ENCODE data around the gene MRPS18C.
"Not testable (repeated sequence)": the region's sequence is repeated elsewhere in the genome, so short reads cannot be mapped to it uniquely, and the experiment has no call there.

DNA sequence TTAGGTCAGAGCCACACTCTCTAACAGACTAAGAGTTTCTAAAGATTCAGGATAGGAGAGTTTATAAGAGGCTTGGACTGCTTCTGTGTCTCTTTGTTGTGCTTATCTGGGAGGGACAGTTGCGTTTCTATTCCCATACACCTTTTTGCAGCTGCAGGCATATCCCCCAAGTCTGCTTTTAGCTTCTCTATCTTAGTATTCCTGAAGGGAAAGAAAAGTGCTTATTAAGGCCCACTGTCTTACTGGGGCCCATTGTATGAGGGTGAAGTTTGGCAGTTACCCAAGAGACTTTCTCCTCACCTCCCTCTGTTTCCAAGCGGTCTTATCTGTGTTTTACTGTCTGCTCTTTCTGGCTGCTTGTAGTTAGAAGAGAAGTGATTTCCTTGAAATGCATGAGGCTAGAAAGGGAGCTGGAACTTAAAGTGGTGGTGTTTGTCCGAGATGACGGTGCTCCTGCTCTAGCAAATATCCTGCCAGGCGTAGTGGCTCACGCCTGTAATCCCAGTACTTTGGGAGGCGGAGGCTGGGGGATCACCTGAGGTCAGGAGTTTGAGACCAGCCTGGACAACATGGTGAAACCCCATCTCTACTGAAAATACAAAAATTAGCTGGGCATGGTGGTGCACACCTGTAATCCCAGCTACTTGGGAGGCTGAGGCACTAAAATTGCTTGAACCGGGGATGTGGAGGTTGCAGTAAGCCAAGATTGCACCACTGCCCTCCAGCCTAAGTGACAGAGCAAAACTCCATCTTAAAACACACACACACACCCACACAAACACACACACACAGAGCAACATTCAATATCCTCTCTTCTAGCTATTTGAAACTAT lies 40.4 kb downstream of the MRPS18C start:
- TF ChIP-seq, protein P1, sequence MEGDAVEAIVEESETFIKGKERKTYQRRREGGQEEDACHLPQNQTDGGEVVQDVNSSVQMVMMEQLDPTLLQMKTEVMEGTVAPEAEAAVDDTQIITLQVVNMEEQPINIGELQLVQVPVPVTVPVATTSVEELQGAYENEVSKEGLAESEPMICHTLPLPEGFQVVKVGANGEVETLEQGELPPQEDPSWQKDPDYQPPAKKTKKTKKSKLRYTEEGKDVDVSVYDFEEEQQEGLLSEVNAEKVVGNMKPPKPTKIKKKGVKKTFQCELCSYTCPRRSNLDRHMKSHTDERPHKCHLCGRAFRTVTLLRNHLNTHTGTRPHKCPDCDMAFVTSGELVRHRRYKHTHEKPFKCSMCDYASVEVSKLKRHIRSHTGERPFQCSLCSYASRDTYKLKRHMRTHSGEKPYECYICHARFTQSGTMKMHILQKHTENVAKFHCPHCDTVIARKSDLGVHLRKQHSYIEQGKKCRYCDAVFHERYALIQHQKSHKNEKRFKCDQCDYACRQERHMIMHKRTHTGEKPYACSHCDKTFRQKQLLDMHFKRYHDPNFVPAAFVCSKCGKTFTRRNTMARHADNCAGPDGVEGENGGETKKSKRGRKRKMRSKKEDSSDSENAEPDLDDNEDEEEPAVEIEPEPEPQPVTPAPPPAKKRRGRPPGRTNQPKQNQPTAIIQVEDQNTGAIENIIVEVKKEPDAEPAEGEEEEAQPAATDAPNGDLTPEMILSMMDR (IDR thresholded peaks at IDR 0.05; ENCODE audit: extremely low read depth in 1 of 2, insufficient read depth in 1 of 2, low read depth in 1 of 2, low read length in 2 of 2): not testable (repeated sequence)
- TF ChIP-seq EZH2 (IDR thresholded peaks at IDR 0.05; ENCODE audit: borderline replicate concordance, low read depth, low read length, severe bottlenecking); POLR2AphosphoS5 (IDR thresholded peaks at IDR 0.05; ENCODE audit: insufficient read depth, low read depth, low read length); POLR2A (IDR thresholded peaks at IDR 0.05; ENCODE audit: low read depth, low read length); FOS (IDR thresholded peaks at IDR 0.05; ENCODE audit: borderline replicate concordance, insufficient read depth, low read length); JUN (IDR thresholded peaks at IDR 0.05; ENCODE audit: borderline replicate concordance, insufficient read depth, insufficient read length, low read depth); MYC (IDR thresholded peaks at IDR 0.05; ENCODE audit: low read depth, low read length): not testable (repeated sequence)

Measured in endothelial cell of umbilical vein (primary cell).